Kidney (tissue), 14 donors: ENCODE results near the gene ADAMTS17. TPM values are rescaled to one million over a fixed set of nuclear protein-coding genes. Genes with fewer than 3 reads are reported as not detected.

ENCODE experiments used
- DNase-seq, 5 donors: peaks; one replicate each; pipeline ENCODE4 v3.0.0-alpha.2; 2013 to 2020
- FAIRE-seq: peaks from 2 replicates; lab custom pipeline; 2012; peaks lifted over from hg19 to GRCh38; lab: Jason Lieb, UNC
- H3K27ac ChIP-seq, 2 donors: one replicate each; pipeline ENCODE4 v1.7.0; 2013; ENCODE audit warnings: low read depth in 2 of 2, low read length in 2 of 2, inconsistent platforms in 1 of 2
- H3K27me3 ChIP-seq: one replicate; pipeline ENCODE4 v1.7.1; 2013; ENCODE audit warnings: low read length, inconsistent platforms; ENCODE audit not compliant: control insufficient read depth, insufficient read depth
- H3K36me3 ChIP-seq, 3 donors: one replicate each; pipeline versions ENCODE4 v1.7.0 to v1.7.1; 2013; ENCODE audit warnings: low read length in 3 of 3, control low read depth in 1 of 3, inconsistent platforms in 1 of 3; ENCODE audit not compliant: insufficient read depth in 3 of 3, control insufficient read depth in 2 of 3
- H3K4me1 ChIP-seq, 3 donors: one replicate each; pipeline versions ENCODE4 v1.7.0 to v1.7.1; 2013; ENCODE audit warnings: low read length in 3 of 3, inconsistent platforms in 1 of 3, low read depth in 1 of 3; ENCODE audit not compliant: control insufficient read depth in 2 of 3, insufficient read depth in 2 of 3
- H3K4me3 ChIP-seq, 3 donors: one replicate each; pipeline versions ENCODE4 v1.7.0 to v1.8.1; 2013; ENCODE audit warnings: low read length in 3 of 3, control low read depth in 1 of 3, inconsistent platforms in 1 of 3
- H3K9ac ChIP-seq, 3 donors: one replicate each; pipeline versions ENCODE4 v1.7.0 to v1.7.1; 2013; ENCODE audit warnings: low read length in 3 of 3, control low read depth in 1 of 3, inconsistent platforms in 1 of 3
- H3K9me3 ChIP-seq, 3 donors: one replicate each; pipeline versions ENCODE4 v1.7.0 to v1.7.1; 2013; ENCODE audit warnings: low read length in 3 of 3, control low read depth in 1 of 3, inconsistent platforms in 1 of 3; ENCODE audit not compliant: control insufficient read depth in 2 of 3, insufficient read depth in 1 of 3
- intact Hi-C: fragments of 100-400 bp; cut with DNase I; formaldehyde crosslinking; loops from one replicate; pipeline ENCODE4 v1.11.1; 2022
- polyA plus RNA-seq: library from polyadenylated mRNA; stranded (reverse); fragments of 350-450 nt; fragmentation: Illumina TruSeq; extraction: RNeasy Lipid Tissue Mini Kit (QIAGEN cat#74804); gene quantifications from one replicate; pipeline ENCODE4 v1.2.3, GENCODE V29; 2014; ENCODE audit warnings: low read depth, low replicate concordance; ENCODE audit not compliant: insufficient read depth
- total RNA-seq: library from RNA; stranded (reverse); fragmentation: NEBNext Ultra II Directional; extraction: Animal tissue kit (Norgen Biotek cat#: 25700); gene quantifications from one replicate; pipeline ENCODE4 v1.2.1, GENCODE V29; 2021
- TF ChIP-seq, protein P1 (sequence below): IDR thresholded peaks from 3 replicates; pipeline ENCODE4 v1.5.1; 2012; ENCODE audit warnings: mild to moderate bottlenecking, moderate library complexity, borderline replicate concordance; ENCODE audit not compliant: insufficient read depth; ENCODE audit errors: extremely low read depth
- donor health status: control.
- donor health status: control.
- donor health status: control.
- donor health status: control.
- donor health status: control.
- donor health status: DM: yes; HTN: yes; CAD: no.
- donor health status: Normal renal cell carcinoma (clear cell type).

The ADAMTS17 gene
- total and polyA plus RNA-seq, 2 donors from 2014 or later: 1.7 to 2.2 TPM

DNA sequence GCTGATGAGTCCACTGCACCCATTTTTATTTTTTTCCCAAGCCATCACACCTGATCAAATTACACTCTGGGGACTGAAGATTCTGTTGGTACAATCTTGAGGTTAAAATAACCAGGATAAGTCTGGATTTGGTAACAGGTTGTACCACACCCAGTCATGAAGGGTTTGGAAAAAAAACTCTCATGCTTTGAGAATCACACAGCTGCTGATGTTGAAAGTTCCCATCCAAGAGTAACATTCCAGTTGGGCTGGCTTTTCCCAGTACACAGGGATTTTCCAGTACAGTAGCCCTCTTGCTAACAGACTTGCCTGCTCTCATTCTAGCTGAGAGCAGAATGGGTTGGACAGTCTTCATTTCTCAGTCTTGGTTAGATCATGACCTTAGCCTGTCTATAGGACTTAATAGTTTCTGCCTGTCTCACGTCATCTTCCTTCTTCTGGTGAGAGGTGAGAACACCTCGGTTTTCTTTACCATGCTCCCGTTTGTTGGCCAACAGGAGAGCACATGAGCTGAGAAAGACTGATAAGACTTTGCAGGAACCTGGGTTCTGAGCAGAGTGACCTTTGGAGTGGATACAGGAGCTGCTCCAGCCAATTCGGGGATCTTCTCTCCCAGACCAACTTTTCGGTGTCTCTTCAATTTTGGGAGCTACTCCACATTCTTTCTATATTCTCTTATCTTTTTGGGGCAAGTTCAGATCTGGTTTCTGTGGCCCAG lies 308.5 kb downstream of the ADAMTS17 start:
- Histone ChIP-seq H3K4me1 (no peaks in the 10 kb centered on the region), H3K36me3 (no peaks in the 10 kb centered on the region), H3K4me3 (no peak overlapping the region), H3K9me3 (no peaks in the 10 kb centered on the region), H3K9ac (no peak overlapping the region), H3K27me3 (no peaks in the 10 kb centered on the region), H3K27ac (no peak overlapping the region)
- DNase-seq: no peak
- intact Hi-C loops: no loop called here
- TF ChIP-seq, protein P1, sequence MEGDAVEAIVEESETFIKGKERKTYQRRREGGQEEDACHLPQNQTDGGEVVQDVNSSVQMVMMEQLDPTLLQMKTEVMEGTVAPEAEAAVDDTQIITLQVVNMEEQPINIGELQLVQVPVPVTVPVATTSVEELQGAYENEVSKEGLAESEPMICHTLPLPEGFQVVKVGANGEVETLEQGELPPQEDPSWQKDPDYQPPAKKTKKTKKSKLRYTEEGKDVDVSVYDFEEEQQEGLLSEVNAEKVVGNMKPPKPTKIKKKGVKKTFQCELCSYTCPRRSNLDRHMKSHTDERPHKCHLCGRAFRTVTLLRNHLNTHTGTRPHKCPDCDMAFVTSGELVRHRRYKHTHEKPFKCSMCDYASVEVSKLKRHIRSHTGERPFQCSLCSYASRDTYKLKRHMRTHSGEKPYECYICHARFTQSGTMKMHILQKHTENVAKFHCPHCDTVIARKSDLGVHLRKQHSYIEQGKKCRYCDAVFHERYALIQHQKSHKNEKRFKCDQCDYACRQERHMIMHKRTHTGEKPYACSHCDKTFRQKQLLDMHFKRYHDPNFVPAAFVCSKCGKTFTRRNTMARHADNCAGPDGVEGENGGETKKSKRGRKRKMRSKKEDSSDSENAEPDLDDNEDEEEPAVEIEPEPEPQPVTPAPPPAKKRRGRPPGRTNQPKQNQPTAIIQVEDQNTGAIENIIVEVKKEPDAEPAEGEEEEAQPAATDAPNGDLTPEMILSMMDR: no peak
- no peak for FAIRE-seq

DNA sequence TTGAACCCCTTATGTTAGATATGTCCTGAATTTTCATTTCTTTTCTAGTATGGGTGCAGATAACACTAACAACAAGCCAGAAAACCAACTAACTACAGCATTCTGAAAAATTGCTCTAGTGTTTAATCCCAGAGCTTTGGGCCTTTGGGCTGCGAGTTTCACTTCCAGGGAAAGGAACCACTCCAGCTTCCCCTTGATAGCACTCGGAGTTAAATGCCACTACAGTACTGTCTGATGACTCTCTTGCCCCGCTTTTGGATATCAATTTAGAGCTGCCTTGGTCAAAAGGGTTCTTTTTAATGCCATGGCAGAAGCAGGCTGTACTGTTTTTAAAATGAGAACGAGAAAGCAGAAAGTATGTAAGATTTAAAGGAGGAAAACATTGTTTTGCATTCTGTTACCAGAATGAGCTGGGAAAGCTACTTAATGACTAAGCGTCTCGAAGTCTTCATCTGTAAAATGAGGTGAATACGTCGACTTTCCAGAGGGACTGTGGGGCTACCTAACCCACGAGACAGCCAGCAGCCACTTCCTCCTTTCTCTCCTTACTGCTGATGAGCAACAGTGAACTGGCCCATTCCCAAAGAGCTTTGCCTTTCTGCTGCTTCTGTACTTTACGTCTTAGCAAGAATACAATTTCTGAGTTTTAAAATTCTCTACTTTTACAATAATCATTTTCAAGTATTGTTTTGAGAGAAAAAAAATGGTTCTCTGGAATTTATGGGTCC lies 309.3 kb downstream of the ADAMTS17 start:
- intact Hi-C loops: no loop called here
- no peak for FAIRE-seq

DNA sequence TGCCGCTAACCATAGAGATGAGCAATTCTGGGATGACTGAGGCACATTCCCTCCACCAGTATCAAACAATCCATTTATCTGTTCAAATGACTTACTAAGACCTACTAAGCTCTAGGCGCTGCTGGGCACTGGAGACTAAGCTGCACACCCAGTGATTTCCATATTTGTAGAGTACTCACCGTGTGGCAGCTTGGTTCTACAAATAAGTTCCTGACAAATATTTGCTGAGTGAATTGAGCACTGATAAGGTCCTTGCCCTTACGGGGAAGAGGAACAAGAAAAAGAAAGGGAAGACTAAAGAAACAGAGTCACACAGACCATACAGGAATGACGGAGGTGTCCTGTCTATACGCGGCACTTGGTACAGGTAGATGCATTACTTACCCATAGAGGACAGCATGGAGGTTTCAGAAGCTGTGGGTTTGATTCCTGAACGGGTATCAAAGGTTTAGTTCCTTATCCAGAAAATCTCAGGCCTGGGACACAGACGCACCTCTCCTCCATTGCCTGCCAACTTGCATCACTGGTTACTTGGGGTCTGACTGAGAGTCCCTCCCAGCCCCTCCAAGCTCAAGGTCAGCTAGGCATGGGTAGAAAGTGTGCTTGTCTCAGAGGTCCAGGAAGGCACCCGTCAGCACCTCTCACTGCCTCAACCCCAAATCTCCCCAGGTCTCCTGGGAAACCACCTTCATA lies 310.0 kb downstream of the ADAMTS17 start:
- Histone ChIP-seq H3K27me3 (no peaks in the 10 kb centered on the region), H3K9me3 (no peaks in the 10 kb centered on the region), H3K4me3 (no peak overlapping the region), H3K36me3 (no peaks in the 10 kb centered on the region), H3K4me1 (no peaks in the 10 kb centered on the region), H3K9ac (no peak overlapping the region), H3K27ac (no peak overlapping the region)
- no peak for FAIRE-seq
- intact Hi-C loops: no loop called here
- DNase-seq: no peak
- TF ChIP-seq, protein P1: no peak

More for the DNA sequence above, 309.3 kb downstream of the ADAMTS17 start:
- no peak for DNase-seq
- no peaks in the 10 kb centered on the region for H3K36me3 ChIP-seq
- no peaks in the 10 kb centered on the region for H3K27me3 ChIP-seq
- no peaks in the 10 kb centered on the region for H3K4me1 ChIP-seq
- no peak overlapping the region for H3K4me3 ChIP-seq
- TF ChIP-seq, protein P1: no peak
- no peak overlapping the region for H3K9ac ChIP-seq
- H3K27ac ChIP-seq: no peak overlapping the region
- no peaks in the 10 kb centered on the region for H3K9me3 ChIP-seq
